OCI-LY7 (cell line): ENCODE data around the gene RAMP1.

Source experiments
- CTCF ChIP-seq: fragments of 200-600 bp; sonication (generic); conservative IDR thresholded peaks from 2 replicates; pipeline ENCODE4 v1.5.1; 2014; ENCODE audit warnings: mild to moderate bottlenecking, antibody characterized with exemption, low read length, moderate library complexity, mixed read lengths
- EZH2phosphoT487 ChIP-seq: fragments of 200-600 bp; sonication (generic); IDR thresholded peaks from 2 replicates; pipeline ENCODE4 v1.6.1; 2018; ENCODE audit warnings: low read depth, borderline replicate concordance, mild to moderate bottlenecking, mixed run types, antibody characterized with exemption, low read length, moderate library complexity, mixed read lengths

GRCh38 chr2:237870754-237871651, 11.6 kb downstream of the RAMP1 start:
- no peak for TF ChIP-seq CTCF
- no peak for TF ChIP-seq EZH2phosphoT487
